H9 (cell line): ENCODE results near the gene B3GNT7. TPM values are rescaled to one million over a fixed set of nuclear protein-coding genes. Genes with fewer than 3 reads are reported as not detected.

Experiments used
- DNase-seq: peaks from one replicate; pipeline ENCODE4 v3.0.0-alpha.2; 2017
- H2AFZ ChIP-seq: one replicate; pipeline ENCODE4 v1.6.1; 2013; ENCODE audit warnings: mild to moderate bottlenecking, low read length, control low read depth, moderate library complexity
- H2AK5ac ChIP-seq: 2 replicates; pipeline ENCODE4 v1.6.1; 2013; ENCODE audit warnings: low read length, control low read depth, mixed read lengths; ENCODE audit not compliant: insufficient read length
- H2BK120ac ChIP-seq: one replicate; pipeline ENCODE4 v1.6.1; 2013; ENCODE audit warnings: low read depth, mild to moderate bottlenecking, low read length, control low read depth, inconsistent platforms; ENCODE audit not compliant: poor library complexity, severe bottlenecking
- H2BK12ac ChIP-seq: 2 replicates; pipeline ENCODE4 v1.6.1; 2013; ENCODE audit warnings: low read length, control low read depth, mixed read lengths, low read depth; ENCODE audit not compliant: insufficient read length
- H2BK15ac ChIP-seq: 2 replicates; pipeline ENCODE4 v1.6.1; 2013; ENCODE audit warnings: low read depth, low read length, control low read depth
- H2BK20ac ChIP-seq: one replicate; pipeline ENCODE4 v1.6.1; 2013; ENCODE audit warnings: low read depth, mild to moderate bottlenecking, low read length, control low read depth, inconsistent platforms; ENCODE audit not compliant: poor library complexity, severe bottlenecking
- H2BK5ac ChIP-seq: 2 replicates; pipeline ENCODE4 v1.6.1; 2013; ENCODE audit warnings: low read length, control low read depth, mixed read lengths; ENCODE audit not compliant: insufficient read length
- H3K14ac ChIP-seq: 2 replicates; pipeline ENCODE4 v1.6.1; 2013; ENCODE audit warnings: low read length, control low read depth; ENCODE audit not compliant: insufficient read depth
- H3K18ac ChIP-seq: 2 replicates; pipeline ENCODE4 v1.6.1; 2013; ENCODE audit warnings: low read depth, mild to moderate bottlenecking, mixed read lengths, low read length, control low read depth; ENCODE audit not compliant: insufficient read length
- H3K23ac ChIP-seq: 2 replicates; pipeline ENCODE4 v1.6.1; 2013; ENCODE audit warnings: low read length, control low read depth, mixed read lengths, low read depth; ENCODE audit not compliant: insufficient read length
- H3K23me2 ChIP-seq: 2 replicates; pipeline ENCODE4 v1.6.1; 2013; ENCODE audit warnings: low read depth, mild to moderate bottlenecking, mixed read lengths, low read length, control low read depth; ENCODE audit not compliant: insufficient read length, poor library complexity, severe bottlenecking
- H3K27ac ChIP-seq: 2 replicates; pipeline ENCODE4 v1.5.1; 2013; ENCODE audit warnings: low read length, control low read depth, mixed read lengths, low read depth; ENCODE audit not compliant: insufficient read length
- H3K27me3 ChIP-seq: 2 replicates; pipeline ENCODE4 v1.6.1; 2013; ENCODE audit warnings: low read length, control low read depth, inconsistent platforms; ENCODE audit not compliant: insufficient read depth
- H3K4ac ChIP-seq: 2 replicates; pipeline ENCODE4 v1.6.1; 2013; ENCODE audit warnings: low read depth, mild to moderate bottlenecking, control low read depth, inconsistent platforms, low read length, moderate library complexity
- H3K4me1 ChIP-seq: 2 replicates; pipeline ENCODE4 v1.6.1; 2013; ENCODE audit warnings: low read length, control low read depth, inconsistent platforms; ENCODE audit not compliant: insufficient read depth
- H3K4me2 ChIP-seq: 2 replicates; pipeline ENCODE4 v1.6.1; 2013; ENCODE audit warnings: low read length, control low read depth, mixed read lengths; ENCODE audit not compliant: insufficient read length, insufficient read depth
- H3K56ac ChIP-seq: 2 replicates; pipeline ENCODE4 v1.6.1; 2013; ENCODE audit warnings: low read depth, mild to moderate bottlenecking, mixed read lengths, low read length, control low read depth; ENCODE audit not compliant: insufficient read length
- H3K79me1 ChIP-seq: 2 replicates; pipeline ENCODE4 v1.6.1; 2013; ENCODE audit warnings: low read depth, mild to moderate bottlenecking, moderate library complexity, low read length, control low read depth, inconsistent platforms; ENCODE audit not compliant: insufficient read depth, poor library complexity, severe bottlenecking
- H3K79me2 ChIP-seq: 2 replicates; pipeline ENCODE4 v1.6.1; 2013; ENCODE audit warnings: low read length, control low read depth, inconsistent platforms; ENCODE audit not compliant: insufficient read depth
- H3K9ac ChIP-seq: 2 replicates; pipeline ENCODE4 v1.6.1; 2013; ENCODE audit warnings: low read length, control low read depth, mixed read lengths; ENCODE audit not compliant: insufficient read length; ENCODE audit errors: extremely low read depth
- H3K9me3 ChIP-seq: one replicate; pipeline ENCODE4 v1.6.1; 2013; ENCODE audit warnings: low read depth, low read length, inconsistent platforms; ENCODE audit not compliant: control insufficient read depth
- H3T11ph ChIP-seq: one replicate; pipeline ENCODE4 v1.6.1; 2013; ENCODE audit warnings: mild to moderate bottlenecking, low read length, control low read depth, inconsistent platforms
- H4K20me1 ChIP-seq: one replicate; pipeline ENCODE4 v1.6.1; 2013; ENCODE audit not compliant: control insufficient read depth, insufficient read length, insufficient read depth
- H4K5ac ChIP-seq: 2 replicates; pipeline ENCODE4 v1.6.1; 2013; ENCODE audit warnings: low read depth, mild to moderate bottlenecking, mixed read lengths, low read length, control low read depth; ENCODE audit not compliant: insufficient read length
- H4K8ac ChIP-seq: replicated peaks from 2 replicates; pipeline ENCODE4 v1.6.1; 2013; ENCODE audit warnings: low read length, control low read depth, mixed read lengths, low read depth; ENCODE audit not compliant: insufficient read length
- H4K91ac ChIP-seq: 2 replicates; pipeline ENCODE4 v1.6.1; 2013; ENCODE audit warnings: low read depth, mild to moderate bottlenecking, moderate library complexity, mixed read lengths, low read length, control low read depth; ENCODE audit not compliant: insufficient read length
- H3K27ac Mint-ChIP-seq, 3 experiments: 2 replicates in 2 of 3; 3 replicates in 1 of 3; pipeline ENCODE4 v1.8.0; 2020 to 2021; ENCODE audit warnings: mixed read lengths in 3 of 3, mild to moderate bottlenecking in 1 of 3, moderate library complexity in 1 of 3
- H3K27me3 Mint-ChIP-seq: 2 replicates; pipeline ENCODE4 v1.8.0; 2021; ENCODE audit warnings: low read depth, mild to moderate bottlenecking, moderate library complexity, mixed read lengths
- H3K36me3 Mint-ChIP-seq, 3 experiments: 2 replicates in 2 of 3; 3 replicates in 1 of 3; pipeline ENCODE4 v1.8.0; 2020 to 2021; ENCODE audit warnings: low read depth in 3 of 3, mixed read lengths in 3 of 3; ENCODE audit not compliant: insufficient read depth in 1 of 3
- H3K4me1 Mint-ChIP-seq, 2 experiments: 2 replicates each; pipeline ENCODE4 v1.8.0; 2020; ENCODE audit warnings: mixed read lengths in 2 of 2
- H3K4me3 Mint-ChIP-seq, 2 experiments: 2 replicates in 1 of 2; 3 replicates in 1 of 2; pipeline ENCODE4 v1.8.0; 2020 to 2021; ENCODE audit warnings: mild to moderate bottlenecking in 2 of 2, mixed read lengths in 2 of 2, moderate library complexity in 1 of 2
- H3K9me3 Mint-ChIP-seq, 2 experiments: 2 replicates in 1 of 2; 3 replicates in 1 of 2; pipeline ENCODE4 v1.8.0; 2020; ENCODE audit warnings: mild to moderate bottlenecking in 2 of 2, mixed read lengths in 2 of 2, moderate library complexity in 1 of 2
- CTCF ChIP-seq: fragments of 200-600 bp; sonication (generic); conservative IDR thresholded peaks from 3 replicates; pipeline ENCODE4 v1.8.0; 2021; ENCODE audit warnings: antibody characterized with exemption, mild to moderate bottlenecking
- whole genome bisulfite sequencing: extraction: QIAGEN DNeasy Blood & Tissue Kit; methylation state at CpG from one replicate; pipeline ENCODE4 v1.1.7; 2013; ENCODE audit warnings: missing lambda C conversion rate, low lambda C conversion rate, mixed read lengths; ENCODE audit not compliant: insufficient read length; ENCODE audit errors: extremely low coverage; 5-methylcytosine and 5-hydroxymethylcytosine counted together
- total RNA-seq: library from RNA; stranded (reverse); gene quantifications from 2 replicates; pipeline ENCODE4 v1.2.1, GENCODE V29; 2021

Gene B3GNT7
- total RNA-seq, 1 experiment from 2014 or later = 42.2 TPM

GRCh38 chr2:231369580-231370428 lies 25.7 kb upstream of the B3GNT7 start:
- DNase-seq = no peak
- peaks cover 40 to 52% of the 10 kb centered on the region in 2 experiments for H3K4me1 Mint-ChIP-seq
- Histone ChIP-seq H3K18ac (peak overlapping the region; percentile 73), H3K56ac (no peak overlapping the region), H3K9ac (no peak overlapping the region), H3K79me1 (no peaks in the 10 kb centered on the region), H3K23me2 (no peaks in the 10 kb centered on the region), H3K4me2 (no peak overlapping the region), H2BK12ac (no peak overlapping the region), H4K91ac (peak overlapping the region; percentile 51), H3T11ph (no peak overlapping the region), H2AK5ac (no peak overlapping the region), H3K14ac (peak overlapping the region; percentile 50; the same call in 1 of the 2 replicates), H2BK20ac (no peak overlapping the region), H3K27me3 (no peaks in the 10 kb centered on the region), H2BK120ac (no peak overlapping the region), H3K4ac (no peak overlapping the region), H3K4me1 (peaks cover 5% of the 10 kb centered on the region; the same call in 1 of the 2 replicates), H4K20me1 (no peaks in the 10 kb centered on the region), H2AFZ (no peak overlapping the region), H2BK15ac (peak overlapping the region; percentile 40; the same call in 1 of the 2 replicates), H2BK5ac (no peak overlapping the region), H4K8ac (no peak overlapping the region), H3K27ac (peak overlapping the region; percentile 53), H3K9me3 (no peaks in the 10 kb centered on the region), H3K79me2 (no peaks in the 10 kb centered on the region), H3K23ac (no peak overlapping the region), H4K5ac (no peak overlapping the region)
- peaks cover 0 to 1% of the 10 kb centered on the region in 2 experiments; a peak in 1 of 5 replicates for H3K9me3 Mint-ChIP-seq
- H3K27ac Mint-ChIP-seq = peak overlapping the region; percentile 61 to 94 (median 93); a peak in 5 of 7 replicates
- no CpG with 5 or more reads among the region's 23 CpGs for WGBS
- no peaks in the 10 kb centered on the region for H3K27me3 Mint-ChIP-seq
- H3K36me3 Mint-ChIP-seq = peaks cover 0 to 6% (median 4%) of the 10 kb centered on the region in 3 experiments; a peak in 5 of 7 replicates
- no peak for TF ChIP-seq CTCF
- peak overlapping the region in 1 of 2 experiments; percentile 29; a peak in 1 of 5 replicates for H3K4me3 Mint-ChIP-seq
